ENCODE data around the gene EXOC6. TPM values are rescaled to one million over a fixed set of nuclear protein-coding genes. Genes with fewer than 3 reads are reported as not detected.

Gene EXOC6
- total RNA-seq, 2 experiments from 2014 or later: 8.8 to 9.5 TPM

GRCh38 chr10:92915892-92916291 lies 67.6 kb downstream of the EXOC6 start:
- H3K4me3 Mint-ChIP-seq: no peak overlapping the region
- DNase-seq (no peak), ATAC-seq (no peak)
- no peak overlapping the region for H3K27ac Mint-ChIP-seq
- intact Hi-C loops (cut with micrococcal nuclease): no loop called here
- TF ChIP-seq, protein P1, sequence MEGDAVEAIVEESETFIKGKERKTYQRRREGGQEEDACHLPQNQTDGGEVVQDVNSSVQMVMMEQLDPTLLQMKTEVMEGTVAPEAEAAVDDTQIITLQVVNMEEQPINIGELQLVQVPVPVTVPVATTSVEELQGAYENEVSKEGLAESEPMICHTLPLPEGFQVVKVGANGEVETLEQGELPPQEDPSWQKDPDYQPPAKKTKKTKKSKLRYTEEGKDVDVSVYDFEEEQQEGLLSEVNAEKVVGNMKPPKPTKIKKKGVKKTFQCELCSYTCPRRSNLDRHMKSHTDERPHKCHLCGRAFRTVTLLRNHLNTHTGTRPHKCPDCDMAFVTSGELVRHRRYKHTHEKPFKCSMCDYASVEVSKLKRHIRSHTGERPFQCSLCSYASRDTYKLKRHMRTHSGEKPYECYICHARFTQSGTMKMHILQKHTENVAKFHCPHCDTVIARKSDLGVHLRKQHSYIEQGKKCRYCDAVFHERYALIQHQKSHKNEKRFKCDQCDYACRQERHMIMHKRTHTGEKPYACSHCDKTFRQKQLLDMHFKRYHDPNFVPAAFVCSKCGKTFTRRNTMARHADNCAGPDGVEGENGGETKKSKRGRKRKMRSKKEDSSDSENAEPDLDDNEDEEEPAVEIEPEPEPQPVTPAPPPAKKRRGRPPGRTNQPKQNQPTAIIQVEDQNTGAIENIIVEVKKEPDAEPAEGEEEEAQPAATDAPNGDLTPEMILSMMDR (IDR thresholded peaks at IDR 0.05): no peak
- H3K27me3 Mint-ChIP-seq: no peaks in the 10 kb centered on the region
- ChIA-PET CTCF (interaction anchor here (1.0 to 1.4 kb wide), 5 partner anchors 9 to 437 kb away, joined by 3 read pairs; no protein-coding TSS in a partner anchor), POLR2A (no interaction called here)
- no peaks in the 10 kb centered on the region for H3K4me1 Mint-ChIP-seq (ENCODE audit: low read depth)
- H3K36me3 Mint-ChIP-seq (ENCODE audit: low read depth): peaks cover 8% of the 10 kb centered on the region
- H3K9me3 Mint-ChIP-seq: peaks cover 7% of the 10 kb centered on the region

DNA sequence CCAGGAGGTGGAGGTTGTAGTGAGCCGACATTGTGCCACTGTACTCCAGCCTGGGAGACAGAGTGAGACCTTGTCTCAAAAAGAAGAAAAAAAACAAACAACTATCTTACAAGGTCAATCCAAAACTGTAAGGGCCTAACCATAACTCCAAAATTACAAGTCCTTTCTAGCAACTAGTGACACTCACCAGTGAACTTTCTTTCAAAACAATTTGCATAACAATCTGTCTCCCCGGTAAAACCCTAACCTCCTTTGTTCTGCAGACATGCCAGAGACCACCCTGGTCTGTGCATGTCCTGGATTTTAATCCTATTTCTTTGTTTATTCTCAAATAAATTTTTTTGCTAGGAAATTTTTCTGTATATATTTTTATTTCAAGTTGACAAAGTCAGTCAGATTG lies 68.1 kb downstream of the EXOC6 start:
- TF ChIP-seq, protein P1 (IDR thresholded peaks at IDR 0.05): no peak
- POLR2A ChIA-PET: no interaction called here
- H3K4me1 Mint-ChIP-seq (ENCODE audit: low read depth): no peaks in the 10 kb centered on the region
- no peak overlapping the region for H3K4me3 Mint-ChIP-seq
- no peak for ATAC-seq
- CTCF ChIA-PET: no interaction called here
- no peak overlapping the region for H3K27ac Mint-ChIP-seq
- peaks cover 7% of the 10 kb centered on the region for H3K36me3 Mint-ChIP-seq (ENCODE audit: low read depth)
- DNase-seq: no peak
- H3K27me3 Mint-ChIP-seq: no peaks in the 10 kb centered on the region
- peaks cover 9% of the 10 kb centered on the region for H3K9me3 Mint-ChIP-seq
- intact Hi-C loops (cut with micrococcal nuclease): no loop called here

- ChIA-PET POLR2A (no interaction called here), CTCF (no interaction called here)
- Mint-ChIP-seq H3K36me3 (ENCODE audit: low read depth) (peaks cover 7% of the 10 kb centered on the region), H3K27ac (no peak overlapping the region), H3K4me1 (ENCODE audit: low read depth) (peaks cover 4% of the 10 kb centered on the region), H3K9me3 (peaks cover 9% of the 10 kb centered on the region), H3K4me3 (no peak overlapping the region), H3K27me3 (no peaks in the 10 kb centered on the region)
- intact Hi-C loops (cut with micrococcal nuclease): no loop called here
- TF ChIP-seq, protein P1 (IDR thresholded peaks at IDR 0.05): no peak
- ATAC-seq (no peak), DNase-seq (no peak)
Measured at GRCh38 chr10:92918603-92919002, 70.3 kb downstream of the EXOC6 start.

DNA sequence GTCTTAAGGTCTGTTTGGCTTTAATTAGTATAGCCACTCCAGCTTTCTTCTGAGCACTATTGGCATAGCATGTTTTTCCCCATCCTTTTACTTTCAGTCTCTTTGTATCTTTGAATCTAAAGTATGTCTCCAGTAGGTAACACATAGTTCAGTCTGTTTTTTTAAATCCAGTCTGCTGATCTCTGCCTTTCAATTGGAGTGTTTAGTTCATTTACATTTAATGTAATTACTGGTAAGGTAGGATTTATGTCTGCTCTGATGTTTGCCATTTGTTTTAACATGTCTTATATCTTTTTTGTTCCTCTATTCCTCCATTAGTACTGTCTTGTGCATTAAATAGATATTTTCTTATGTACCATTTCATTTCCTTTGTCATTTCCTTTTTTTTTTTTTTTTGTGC lies 72.5 kb downstream of the EXOC6 start:
- Mint-ChIP-seq H3K36me3 (ENCODE audit: low read depth) (peaks cover 7% of the 10 kb centered on the region), H3K4me1 (ENCODE audit: low read depth) (peaks cover 4% of the 10 kb centered on the region), H3K4me3 (no peak overlapping the region), H3K27ac (no peak overlapping the region), H3K9me3 (peaks cover 9% of the 10 kb centered on the region), H3K27me3 (no peaks in the 10 kb centered on the region)
- TF ChIP-seq, protein P1 (IDR thresholded peaks at IDR 0.05): no peak
- intact Hi-C loops (cut with micrococcal nuclease): no loop called here
- POLR2A ChIA-PET: no interaction called here
- DNase-seq: no peak
- no peak for ATAC-seq
- CTCF ChIA-PET: no interaction called here

DNA sequence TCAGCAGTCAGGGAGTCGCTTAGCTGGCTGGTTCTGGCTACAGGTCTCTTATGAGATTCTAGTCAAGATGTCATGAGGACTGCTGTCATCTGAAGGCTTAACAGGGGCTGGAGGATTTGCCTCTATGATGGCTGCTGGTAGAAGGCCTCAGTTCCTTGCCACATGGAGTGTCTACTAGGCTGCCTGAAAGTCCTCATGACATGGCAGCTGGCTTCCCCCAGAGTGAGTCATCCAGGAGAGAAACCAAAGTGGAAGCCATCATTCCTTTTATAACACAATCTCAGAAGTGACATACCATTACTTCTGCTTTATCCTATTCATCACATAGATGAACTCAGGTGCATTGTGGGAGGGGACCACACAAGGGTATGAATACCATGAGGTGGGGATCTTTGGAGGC lies 75.1 kb downstream of the EXOC6 start:
- TF ChIP-seq, protein P1 (IDR thresholded peaks at IDR 0.05): no peak
- ATAC-seq: peak; percentile 34
- intact Hi-C loops (cut with micrococcal nuclease): no loop called here
- peak; percentile 7 for DNase-seq
- no peaks in the 10 kb centered on the region for H3K27me3 Mint-ChIP-seq
- H3K27ac Mint-ChIP-seq: no peak overlapping the region
- CTCF ChIA-PET: interaction anchor here (1.6 kb wide), 3 partner anchors 8 to 453 kb away, joined by 5 to 8 read pairs (median 6); no protein-coding TSS in a partner anchor
- POLR2A ChIA-PET: no interaction called here
- peaks cover 4% of the 10 kb centered on the region for H3K4me1 Mint-ChIP-seq (ENCODE audit: low read depth)
- peaks cover 9% of the 10 kb centered on the region for H3K9me3 Mint-ChIP-seq
- no peak overlapping the region for H3K4me3 Mint-ChIP-seq
- peaks cover 11% of the 10 kb centered on the region for H3K36me3 Mint-ChIP-seq (ENCODE audit: low read depth)
